ENCODE results near the gene CBX1.

The CBX1 gene

DNA sequence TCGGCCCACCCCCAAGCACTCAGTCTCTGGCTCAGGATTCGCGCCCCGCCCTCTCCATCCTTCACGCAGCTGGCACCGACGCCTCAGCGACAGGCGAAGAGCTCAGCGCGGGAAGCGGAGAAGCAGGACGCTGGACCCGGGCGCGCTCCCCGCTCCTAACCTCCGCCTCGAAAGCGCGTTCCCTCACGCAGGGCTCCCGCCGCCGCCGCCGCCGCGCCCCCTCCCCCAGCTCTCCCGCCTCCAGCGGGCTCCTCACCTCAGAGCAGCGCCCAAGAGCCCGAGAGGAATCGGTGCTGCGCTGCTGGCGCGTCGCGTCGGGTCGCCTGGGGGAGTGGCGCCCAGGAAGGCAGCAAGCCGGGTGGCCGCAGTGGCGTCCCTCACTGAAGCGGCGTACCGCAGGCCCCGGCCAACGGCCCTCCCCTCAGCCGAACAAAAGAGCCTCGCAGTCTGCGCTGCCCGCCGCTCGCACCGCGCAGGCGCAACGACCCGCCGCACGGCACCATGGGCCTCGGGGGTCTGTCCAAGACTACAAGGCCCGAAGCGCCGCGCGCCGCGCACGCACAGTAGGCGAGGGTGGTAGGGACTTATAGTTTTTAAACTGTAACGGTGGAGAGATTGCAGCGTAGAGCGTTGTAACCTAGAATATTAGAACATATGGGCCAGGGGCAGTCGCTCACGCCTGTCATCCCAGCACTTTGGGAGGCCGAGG lies at the start of gene CBX1:
TSS of gene CBX1 (minus strand) at position 467 of the 709 bp plus-strand sequence. CDS start 24,474 bp downstream, outside the sequence.
- peak; percentile 95 for DNase-seq

DNA sequence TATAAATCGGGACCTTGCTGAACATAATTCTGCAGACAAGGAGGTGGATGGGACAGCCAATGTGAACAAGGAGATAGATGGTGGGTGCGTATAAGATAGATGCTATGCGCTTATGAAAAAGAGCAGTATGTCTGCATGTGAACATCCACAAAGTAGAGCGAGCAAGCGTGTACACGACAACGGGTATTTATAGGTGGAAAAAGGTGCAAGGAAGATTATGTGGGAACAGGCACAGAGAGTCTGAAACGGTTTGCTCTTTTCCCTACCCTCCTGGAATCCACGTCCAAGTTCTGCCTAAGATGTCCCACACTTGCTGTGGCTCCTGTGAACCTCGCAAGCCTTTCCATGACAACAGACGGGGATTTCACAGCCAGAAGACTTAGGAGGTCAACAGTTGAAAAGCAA lies 49.3 kb upstream of the CBX1 start:
- DNase-seq = no peak

DNA sequence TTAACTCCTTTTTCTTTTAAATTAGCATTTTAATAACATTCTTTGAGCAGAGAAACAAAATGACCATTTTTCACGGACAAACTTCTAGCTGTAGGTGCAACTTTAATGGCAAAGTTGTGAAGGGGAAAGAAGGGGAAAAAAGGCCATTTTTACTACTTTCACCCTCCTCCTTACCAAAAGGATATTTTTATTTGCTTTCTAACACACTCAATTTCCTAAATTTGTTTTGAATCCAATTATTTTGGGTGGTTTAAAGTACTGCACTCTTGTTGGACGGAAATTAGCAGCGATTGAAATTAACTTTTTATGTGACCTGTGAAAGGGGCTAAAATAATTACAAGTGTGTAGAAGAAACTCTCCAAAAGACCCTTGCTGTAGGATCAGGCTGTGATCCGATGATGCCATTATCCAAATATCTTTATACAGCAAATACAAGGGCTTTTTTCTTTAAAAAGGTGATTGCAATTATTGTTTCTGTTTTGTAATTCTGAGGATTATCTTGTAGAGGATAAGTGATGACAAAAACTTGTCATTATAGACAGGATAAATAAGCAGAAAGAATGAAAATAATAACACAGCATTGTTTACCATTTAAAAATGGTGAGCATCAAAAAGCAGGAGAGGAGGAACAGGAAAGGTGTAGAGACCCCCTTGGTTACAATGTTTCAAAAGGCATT lies 48.6 kb upstream of the CBX1 start:
- DNase-seq = no peak

DNA sequence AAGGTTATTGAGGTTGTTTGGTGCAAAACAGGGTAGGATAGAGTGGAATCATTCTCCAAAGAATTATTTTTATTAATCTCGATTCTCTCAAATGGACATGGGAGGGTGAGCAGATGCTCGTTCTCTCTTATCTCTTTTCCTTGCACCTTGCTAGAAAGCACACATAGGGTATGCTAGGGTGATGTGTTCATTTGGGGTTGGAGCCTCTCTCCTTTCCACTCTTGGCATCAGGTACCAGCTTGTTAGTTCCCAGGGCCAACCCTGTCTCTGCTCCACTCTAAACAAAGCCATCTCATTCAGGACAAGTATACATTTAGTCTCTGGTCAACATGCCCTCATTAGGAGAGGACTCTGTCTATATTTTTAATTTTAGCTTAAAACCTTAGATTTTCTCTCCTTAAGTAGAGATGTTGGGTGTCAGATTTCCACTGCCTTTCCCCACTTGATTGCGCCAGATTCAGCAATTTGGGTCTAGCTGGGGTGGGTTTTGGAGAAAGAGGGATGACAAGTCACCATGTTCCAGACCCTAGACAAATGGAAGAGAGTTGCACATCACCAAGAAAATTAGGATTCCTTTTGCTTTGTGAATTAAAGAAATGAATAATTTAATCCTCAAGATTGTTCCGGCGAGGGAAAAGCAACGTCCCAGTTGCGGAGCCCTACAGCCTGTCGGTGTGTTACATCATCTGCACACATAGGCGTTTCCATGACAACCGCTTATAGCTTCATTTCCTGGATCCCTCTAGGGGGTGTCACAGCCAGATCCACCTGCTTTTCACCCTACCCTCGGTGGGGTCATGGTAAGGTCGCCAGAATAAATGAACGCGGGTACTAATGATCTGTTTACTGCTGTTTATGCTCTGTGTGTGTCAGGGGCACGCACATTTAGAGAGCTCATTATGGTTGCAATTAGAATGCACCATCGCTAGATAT lies 47.8 kb upstream of the CBX1 start:
- peak; percentile 49 for DNase-seq

DNA sequence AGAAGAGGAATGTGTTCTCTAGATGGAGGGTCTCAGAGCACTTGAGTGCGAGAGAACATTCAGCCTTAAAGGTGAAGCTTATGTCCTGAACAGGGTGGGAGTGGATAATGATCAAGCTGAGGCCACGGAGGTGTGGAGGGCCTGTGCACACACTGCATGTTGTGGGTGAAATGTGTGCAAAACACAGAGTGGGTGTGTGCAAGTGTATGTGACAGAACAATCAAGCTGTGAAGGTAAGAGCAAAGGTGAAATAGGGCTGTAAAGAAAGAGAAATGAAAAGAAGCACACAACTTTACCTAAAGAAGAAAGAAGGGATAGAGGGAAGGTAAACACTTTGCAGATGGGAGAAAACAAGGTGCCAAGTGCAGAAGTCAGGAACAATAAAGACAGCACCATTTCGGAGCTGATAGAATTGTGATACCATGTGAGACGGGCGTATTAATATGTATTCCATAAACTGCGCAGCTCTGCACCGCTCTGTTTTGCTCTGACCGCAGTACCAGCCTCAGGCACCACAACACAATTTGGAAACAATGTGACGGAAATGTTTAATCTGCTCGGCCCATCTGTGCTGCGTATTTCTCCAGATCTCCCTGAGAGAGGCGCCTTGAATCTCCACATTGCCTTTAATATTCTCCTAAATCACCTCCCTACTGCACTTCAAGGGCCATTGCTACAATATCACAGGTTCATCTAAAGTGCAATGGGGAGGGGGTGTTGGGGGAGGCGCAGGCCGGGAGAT lies 46.9 kb upstream of the CBX1 start:
- DNase-seq = no peak

DNA sequence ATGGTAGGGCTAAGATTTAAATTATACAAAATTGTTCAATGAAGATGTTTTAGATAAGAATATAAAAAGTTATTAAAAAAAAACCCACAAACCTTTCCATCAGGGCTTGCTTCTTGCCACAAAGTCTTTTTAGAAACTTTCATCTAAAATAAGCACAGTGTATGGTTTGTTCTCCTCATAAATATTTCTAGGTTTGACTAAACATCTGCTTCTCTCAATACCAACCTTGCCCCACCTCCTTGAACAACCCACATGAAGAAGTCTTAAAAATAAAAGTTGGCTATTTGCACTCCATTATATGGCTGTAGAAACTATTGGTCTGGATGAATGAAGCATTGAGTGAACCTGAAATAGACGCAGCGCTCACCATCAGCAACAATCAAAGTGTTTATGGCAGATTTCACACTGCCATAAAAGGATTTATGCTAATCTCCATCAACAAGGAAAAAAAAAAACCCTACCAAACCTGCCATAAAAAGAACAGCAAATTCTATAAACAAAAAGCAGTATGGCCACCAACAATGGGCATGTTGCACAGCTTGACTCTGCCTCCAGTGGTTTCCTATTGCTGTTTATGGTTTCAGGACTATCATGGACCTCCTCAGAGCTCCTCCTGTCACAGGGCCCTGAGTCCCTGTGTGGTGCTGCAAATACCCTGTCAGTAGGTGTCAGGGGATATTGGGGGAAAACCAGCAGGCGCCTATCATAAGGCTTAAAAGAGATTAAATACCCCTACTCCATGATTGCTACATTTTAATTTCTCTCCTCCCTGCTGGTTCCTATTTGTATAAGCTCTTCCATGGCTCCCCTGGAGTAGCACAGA lies 43.9 kb upstream of the CBX1 start:
- DNase-seq = no peak

DNA sequence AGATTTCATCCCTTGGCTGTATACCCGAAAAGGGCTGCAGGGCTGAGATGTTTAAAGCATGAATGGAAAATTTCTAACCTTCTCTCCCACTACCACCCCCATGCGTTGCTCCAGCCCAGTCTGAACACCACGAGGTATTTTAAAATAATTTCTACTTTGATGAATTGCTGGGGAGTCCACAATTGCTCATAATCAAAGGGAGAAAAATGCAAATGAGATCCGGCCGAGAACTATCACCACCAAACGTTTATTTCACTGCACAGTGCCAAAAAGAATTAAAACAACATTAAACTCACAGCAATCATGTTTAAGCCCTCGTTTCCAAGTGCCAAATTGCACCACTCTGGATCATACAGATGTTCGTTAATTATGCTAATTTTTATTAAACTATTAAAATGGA lies 43.0 kb upstream of the CBX1 start:
- no peak for DNase-seq

DNA sequence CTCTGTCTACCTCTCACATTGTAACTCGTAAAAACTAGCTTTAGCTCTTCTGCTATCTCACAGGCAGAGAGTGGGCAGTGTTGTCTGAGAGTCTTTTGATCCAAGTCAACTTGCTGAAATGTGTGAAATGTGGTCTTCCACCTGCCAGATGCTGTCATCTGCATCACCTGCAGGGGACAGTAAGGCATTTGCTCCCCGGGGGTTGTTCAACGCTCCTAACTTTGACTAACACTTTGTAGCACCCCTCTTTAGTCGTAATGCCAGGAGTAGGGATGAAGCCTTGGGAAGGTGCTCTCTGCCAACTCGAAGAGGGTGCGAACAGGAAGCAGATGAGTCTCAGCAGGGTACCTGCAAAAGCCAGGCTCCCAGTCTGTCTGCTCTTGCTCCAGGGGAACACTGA lies 42.4 kb upstream of the CBX1 start:
- DNase-seq = no peak

DNA sequence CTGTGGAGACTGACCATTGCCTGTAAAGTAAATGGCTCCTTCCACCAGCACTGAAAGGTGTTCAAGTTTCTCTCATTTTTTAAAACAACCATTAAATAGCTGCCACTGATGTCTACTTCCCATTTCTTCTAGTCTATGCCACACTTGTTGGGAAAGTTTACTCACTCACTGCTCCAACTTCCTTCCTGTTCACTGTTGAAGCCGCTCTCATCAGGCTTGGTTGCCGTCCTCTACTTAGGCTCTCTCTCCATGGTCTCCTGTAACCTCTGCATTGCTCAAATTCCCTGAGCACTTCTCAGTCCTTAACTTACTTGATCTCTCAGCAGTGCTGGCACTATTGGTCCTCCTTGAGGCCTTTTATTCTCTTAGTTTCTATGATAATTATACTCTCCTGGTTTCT lies 38.7 kb upstream of the CBX1 start:
- no peak for DNase-seq

DNA sequence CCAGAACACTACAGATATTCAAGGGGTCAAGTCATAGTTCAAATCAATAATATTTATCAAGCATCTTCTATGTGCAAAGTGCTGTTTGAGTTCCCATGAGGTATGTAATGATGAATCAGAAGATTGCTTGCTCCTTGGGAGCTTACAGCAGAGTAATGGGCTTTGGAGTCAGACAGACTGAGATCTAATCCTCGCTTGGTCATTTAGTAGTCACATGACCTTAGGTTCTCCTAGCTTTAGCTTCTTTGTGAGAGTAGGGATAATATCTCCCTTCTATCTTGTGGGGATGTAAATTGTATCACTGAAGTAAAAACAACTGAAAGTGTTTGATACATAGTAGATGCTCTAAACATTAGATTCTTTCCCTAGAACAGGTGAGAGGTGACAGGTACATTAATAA lies 36.4 kb upstream of the CBX1 start:
- no peak for DNase-seq

DNA sequence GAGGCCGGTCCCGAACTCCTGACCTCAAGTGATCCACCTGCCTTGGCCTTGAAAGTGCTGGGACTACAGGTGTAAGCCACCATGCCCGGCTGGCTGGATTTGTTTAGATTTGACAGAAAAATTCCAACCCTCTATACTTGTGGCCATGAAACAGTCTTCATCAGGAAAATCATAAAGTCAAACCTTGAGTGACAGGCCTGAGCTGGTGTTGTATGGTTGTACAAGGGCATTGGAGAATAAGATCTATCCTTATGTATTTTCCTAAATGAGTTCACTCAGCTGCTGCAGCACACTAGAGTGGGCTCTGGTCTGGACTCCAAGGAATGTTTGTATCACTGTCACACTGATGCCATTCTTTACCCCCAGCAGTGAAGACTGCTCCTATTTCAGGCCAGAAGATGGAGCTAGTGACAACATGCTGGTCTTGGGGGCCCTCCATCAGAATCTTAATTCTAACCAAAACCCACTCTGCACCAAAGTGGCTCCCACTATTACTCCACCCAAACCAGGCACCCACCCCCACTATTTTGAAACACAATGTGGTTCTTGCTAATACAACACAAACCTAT lies 33.7 kb upstream of the CBX1 start:
- peak; percentile 14 for DNase-seq

DNA sequence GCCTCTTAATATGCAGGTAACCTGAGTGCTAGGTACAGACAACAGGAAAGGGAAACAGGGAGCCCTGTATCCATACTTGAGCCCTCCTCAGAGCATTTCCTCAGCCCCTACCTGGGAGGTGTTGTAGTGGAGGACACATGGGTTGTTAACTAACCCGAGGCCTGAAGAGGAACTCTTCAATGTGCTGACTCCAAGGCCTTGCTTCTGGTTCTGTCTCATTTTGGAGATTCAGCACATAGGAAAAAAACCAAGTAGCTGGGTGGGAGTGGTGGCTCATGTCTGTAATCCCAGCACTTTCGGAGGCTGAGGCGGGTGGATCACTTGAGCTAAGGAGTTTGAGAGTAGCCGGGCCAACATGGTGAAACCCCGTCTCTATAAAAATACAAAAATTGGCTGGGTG lies 31.1 kb upstream of the CBX1 start:
- DNase-seq = no peak

DNA sequence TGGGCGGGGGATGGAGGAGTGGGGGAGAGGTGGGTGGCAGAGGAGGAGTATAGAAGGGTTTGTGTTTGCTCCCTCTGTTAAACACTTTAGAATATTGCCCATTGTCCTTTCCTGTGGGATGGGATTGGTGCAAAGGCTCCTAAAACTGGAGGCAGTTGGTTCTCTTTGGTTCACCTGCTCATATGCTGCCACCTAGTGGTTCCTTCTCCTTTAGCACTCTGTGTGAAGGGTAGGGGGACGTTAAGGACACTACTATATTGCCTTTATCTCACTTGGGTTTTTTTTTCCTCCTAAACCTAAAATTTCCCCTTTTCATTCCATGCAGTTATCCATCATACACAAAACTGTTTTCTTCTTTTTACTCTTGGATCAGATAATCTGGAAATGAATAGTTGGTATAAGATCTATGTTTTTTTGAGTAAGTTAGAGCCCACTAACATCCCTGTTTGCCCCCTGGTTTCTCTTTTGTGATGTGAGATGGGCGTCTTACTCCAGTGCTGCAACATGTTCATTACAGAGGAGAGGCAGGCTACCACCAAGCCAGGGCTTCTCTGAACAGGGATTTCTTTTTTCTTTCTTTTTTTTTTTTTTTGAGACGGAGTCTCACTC lies 30.0 kb upstream of the CBX1 start:
- peak; percentile 63 for DNase-seq

DNA sequence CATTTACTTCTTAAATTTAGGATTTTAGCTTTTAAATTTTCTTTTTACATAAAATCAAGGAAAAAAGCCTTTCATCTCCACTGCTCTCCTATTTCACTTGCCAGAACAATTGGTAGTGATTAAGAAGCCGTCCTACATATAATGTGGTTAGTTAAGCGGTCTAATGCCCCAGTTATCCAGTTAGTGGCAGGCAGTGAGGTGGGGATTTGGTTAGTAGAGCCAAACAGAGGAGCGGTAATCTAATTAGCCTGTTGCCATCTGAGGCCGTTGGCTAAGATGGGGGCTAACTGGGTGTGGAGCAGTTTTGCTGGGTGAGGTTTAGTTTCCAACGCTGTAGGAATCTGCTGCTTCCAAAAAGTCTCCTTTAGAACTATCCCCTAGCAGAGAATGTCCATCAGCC lies 28.7 kb upstream of the CBX1 start:
- no peak for DNase-seq

DNA sequence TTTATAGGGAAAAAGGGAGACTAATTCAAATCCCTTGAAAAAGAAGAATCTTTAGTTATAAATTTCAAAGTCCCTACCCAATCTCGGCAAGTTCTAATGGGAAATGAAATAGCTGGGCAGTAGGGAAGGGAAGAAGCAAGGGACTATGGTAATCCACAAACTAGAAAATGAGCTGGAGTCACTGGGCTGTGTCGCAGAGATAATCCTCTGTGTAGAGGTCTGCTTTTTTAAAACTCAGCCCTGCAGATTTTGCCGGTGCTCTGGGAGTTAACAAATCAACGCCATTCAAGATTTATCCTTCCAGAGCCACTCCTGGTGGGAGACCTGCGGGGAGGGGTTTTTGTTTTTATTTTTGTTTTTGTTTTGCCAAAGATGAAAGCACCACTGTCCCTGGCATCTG lies 27.1 kb upstream of the CBX1 start:
- no peak for DNase-seq

DNA sequence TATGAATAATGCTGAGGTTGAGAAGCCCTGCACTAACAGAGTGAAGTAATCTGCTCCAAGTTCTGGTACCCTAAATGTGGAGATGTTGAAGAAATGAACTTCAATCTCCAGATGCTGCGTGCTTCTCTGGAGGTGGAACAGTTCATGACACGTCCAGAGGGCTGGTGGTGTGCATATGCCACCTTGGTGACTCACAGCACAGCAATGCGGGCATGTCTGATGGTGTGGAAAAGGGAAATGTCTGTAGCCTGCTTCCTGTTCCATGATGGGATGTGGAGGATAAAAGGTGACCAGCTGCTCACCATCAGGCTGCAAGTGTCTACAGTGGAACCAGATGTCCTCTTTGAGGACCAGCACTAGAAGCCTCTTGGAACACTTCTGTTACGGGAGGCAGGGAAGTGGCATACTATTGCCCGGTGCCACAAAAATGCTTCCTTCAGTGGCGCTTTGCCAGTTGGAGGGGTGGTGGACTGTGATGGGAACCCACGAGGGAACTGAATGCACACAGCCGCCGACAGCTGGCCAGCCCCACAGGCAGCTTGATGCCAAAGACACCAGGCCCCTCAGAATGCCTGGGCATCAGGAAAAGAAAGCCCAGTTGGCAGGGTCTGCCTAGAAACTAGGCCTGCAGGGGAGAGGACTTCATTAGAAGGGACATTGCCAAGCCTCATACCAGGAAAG lies 26.2 kb upstream of the CBX1 start:
- peak; percentile 35 for DNase-seq

DNA sequence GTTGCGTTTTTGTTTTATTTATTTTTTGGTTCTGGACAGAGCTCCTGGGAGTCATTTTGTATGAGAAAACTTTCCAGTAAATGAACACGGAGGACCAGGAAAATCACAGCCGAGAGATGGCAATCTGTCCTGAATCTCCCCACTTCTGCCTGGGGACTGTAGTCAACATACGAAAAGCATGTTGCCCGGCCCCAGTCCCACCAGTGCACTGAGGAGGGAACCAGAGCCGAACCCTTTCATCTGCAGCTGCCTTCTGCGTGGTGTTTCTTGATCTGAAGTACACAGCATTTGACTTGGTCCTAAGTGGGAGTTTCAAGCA lies 25.2 kb upstream of the CBX1 start:
- DNase-seq = no peak

DNA sequence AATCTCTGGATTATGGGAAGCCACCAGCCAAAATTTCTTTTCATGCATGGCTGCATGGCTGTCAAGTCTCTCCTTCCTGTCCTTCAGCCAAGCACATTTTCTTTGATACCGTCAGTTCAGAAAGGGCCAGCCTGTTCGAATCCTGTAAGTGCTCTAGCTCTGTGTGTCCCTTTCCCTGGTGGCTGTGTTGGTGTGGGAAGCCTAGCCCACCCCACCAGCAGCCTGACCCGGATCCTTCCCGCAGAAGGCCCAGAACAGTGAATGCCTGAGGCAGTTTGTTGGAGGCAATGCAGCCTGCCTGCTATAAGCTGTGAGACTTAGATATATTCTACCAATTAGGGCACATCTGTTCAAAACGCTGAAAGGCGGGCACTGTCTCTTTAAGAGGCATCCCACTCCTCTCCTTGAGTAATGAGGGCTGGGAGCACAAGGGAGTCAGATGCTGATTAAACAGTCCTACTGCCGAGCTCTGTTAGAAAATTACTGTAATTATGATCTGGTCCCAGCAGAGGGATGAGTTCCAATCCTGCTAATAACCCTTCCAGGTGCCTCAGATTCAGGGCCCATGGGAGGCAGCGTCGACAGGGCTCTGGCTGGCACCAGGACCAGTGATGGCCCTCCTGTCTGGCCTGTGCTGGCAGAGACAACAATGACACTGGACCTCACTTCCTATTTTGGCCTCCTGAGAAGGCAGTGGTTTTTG lies 24.7 kb upstream of the CBX1 start:
- DNase-seq = no peak

DNA sequence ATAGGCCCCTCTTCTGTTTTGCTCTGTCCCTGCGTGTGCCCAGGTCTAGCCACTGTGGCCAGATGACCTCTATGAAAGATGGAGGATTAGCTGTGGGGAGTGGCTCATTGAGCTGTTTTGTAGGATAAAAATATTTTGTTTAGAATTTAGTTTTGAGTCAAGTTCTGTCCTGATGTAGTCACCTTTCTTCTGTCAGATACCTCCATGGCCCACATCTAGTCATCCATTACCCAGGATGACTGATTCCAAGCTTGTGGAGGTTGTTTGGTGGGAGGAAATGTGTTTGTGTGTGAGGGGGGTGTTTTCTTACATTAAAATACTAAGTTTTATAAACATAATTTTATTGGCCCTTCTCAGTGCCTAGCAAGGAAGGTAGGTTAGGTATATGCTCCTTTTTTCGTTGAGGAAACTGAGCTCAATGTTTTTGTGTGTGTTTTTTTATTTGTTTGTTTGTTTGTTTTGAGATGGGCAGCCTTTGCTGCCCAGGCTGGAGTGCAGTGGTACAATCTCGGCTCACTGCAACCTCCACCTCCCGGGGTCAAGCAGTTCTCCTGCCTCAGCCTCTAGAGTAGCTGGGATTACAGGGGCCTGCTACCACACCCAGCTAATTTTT lies 22.6 kb upstream of the CBX1 start:
- DNase-seq = no peak

DNA sequence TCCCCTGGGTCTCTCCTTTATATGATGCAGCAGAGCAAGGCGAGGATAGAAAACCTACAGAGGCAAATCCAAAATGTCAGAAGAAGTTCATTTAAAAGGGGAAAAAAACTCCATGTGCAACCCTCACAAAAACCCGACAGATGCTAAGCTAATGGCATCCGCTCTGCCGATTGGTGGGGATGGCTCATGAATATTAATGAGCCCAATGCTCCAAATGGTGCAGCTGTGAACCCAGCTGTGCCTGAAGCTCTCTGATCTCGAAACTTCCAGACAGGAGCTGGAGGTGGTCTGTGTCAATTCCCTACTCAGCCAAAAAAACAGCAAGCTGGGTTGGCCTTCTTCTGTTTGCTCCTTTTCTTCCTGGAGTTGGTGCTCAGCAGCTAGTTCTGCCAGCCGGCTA lies 21.8 kb upstream of the CBX1 start:
- DNase-seq = no peak
